ENCODE data around the gene TAF1B. TPM values are rescaled to one million over a fixed set of nuclear protein-coding genes. Genes with fewer than 3 reads are reported as not detected.

TAF1B gene
- total RNA-seq, 1 experiment from 2014 or later = 24.8 TPM

GRCh38 chr2:9818097-9818496 lies 25.2 kb upstream of the TAF1B start:
- intact Hi-C loops (cut with micrococcal nuclease; ENCODE audit: unreplicated experiment) = no loop called here
- ChIA-PET CTCF (no interaction called here), POLR2A (ENCODE audit: unreplicated experiment) (interaction anchor here (0.6 kb wide), 1 partner anchor 124 kb away, joined by 3 read pairs; no protein-coding TSS in a partner anchor)
- H3K79me2 ChIP-seq (ENCODE audit: low read depth) = no peaks in the 10 kb centered on the region
- H4K20me1 ChIP-seq (ENCODE audit: insufficient read depth) = no peaks in the 10 kb centered on the region
- no peaks in the 10 kb centered on the region for H3K9me2 ChIP-seq (ENCODE audit: insufficient read depth)
- no peaks in the 10 kb centered on the region for H3K9me3 ChIP-seq (ENCODE audit: insufficient read depth, low read depth)
- peaks cover 41% of the 10 kb centered on the region for H3K4me1 ChIP-seq (replicated peaks; ENCODE audit: insufficient read depth)
- no peak overlapping the region for H2AFZ ChIP-seq
- no peak overlapping the region for H3K4me2 ChIP-seq
- H3K27ac ChIP-seq = 0 out of 2 replicates have a peak overlapping the region, but pooled peaks have one; percentile 0
- TF ChIP-seq EZH2 (IDR thresholded peaks at IDR 0.05; ENCODE audit: low read depth) (no peak), CTCF (conservative IDR thresholded peaks at IDR 0.05) (no peak)
- no peak overlapping the region for H3K4me3 ChIP-seq
- H3K27me3 ChIP-seq (ENCODE audit: insufficient read depth, low read depth) = no peaks in the 10 kb centered on the region
- DNase-seq = peak in 1 of 2 experiments; percentile 57
- no TSS peak for BruUV-seq (replicated peaks)
- peaks cover 12% of the 10 kb centered on the region; the same call in 1 of the 2 replicates for H3F3A ChIP-seq (ENCODE audit: insufficient read depth, low read depth)
- H3K36me3 ChIP-seq (ENCODE audit: low read depth) = no peaks in the 10 kb centered on the region

GRCh38 chr2:9819551-9819950 lies 23.7 kb upstream of the TAF1B start:
- Histone ChIP-seq H3K27ac (peak overlapping the region; percentile 57), H3K36me3 (ENCODE audit: low read depth) (no peaks in the 10 kb centered on the region), H3K9me2 (ENCODE audit: insufficient read depth) (no peaks in the 10 kb centered on the region), H3K4me2 (peak overlapping the region; percentile 63), H3K27me3 (ENCODE audit: insufficient read depth, low read depth) (no peaks in the 10 kb centered on the region), H3K4me3 (no peak overlapping the region), H3K4me1 (replicated peaks; ENCODE audit: insufficient read depth) (peaks cover 28% of the 10 kb centered on the region), H3K79me2 (ENCODE audit: low read depth) (no peaks in the 10 kb centered on the region), H3F3A (ENCODE audit: insufficient read depth, low read depth) (peaks cover 12% of the 10 kb centered on the region; the same call in 1 of the 2 replicates), H2AFZ (0 out of 2 replicates have a peak overlapping the region, but pooled peaks have one; percentile 31), H4K20me1 (ENCODE audit: insufficient read depth) (no peaks in the 10 kb centered on the region), H3K9me3 (ENCODE audit: insufficient read depth, low read depth) (no peaks in the 10 kb centered on the region)
- TF ChIP-seq CTCF (conservative IDR thresholded peaks at IDR 0.05) (no peak), EZH2 (IDR thresholded peaks at IDR 0.05; ENCODE audit: low read depth) (no peak)
- ChIA-PET POLR2A (ENCODE audit: unreplicated experiment) (interaction anchor here (0.6 to 0.7 kb wide), 2 partner anchors 18 to 144 kb away, joined by 3 to 13 read pairs; no protein-coding TSS in a partner anchor), CTCF (interaction anchor here (0.6 kb wide), 1 partner anchor 225 kb away, joined by 9 read pairs; no protein-coding TSS in a partner anchor)
- intact Hi-C loops (cut with micrococcal nuclease; ENCODE audit: unreplicated experiment) = no loop called here
- no peak for DNase-seq
- TSS peak; percentile 96 for BruUV-seq (replicated peaks)

- no peaks in the 10 kb centered on the region for H3K9me2 ChIP-seq (ENCODE audit: insufficient read depth)
- no peaks in the 10 kb centered on the region for H3K9me3 ChIP-seq (ENCODE audit: insufficient read depth, low read depth)
Observed at GRCh38 chr2:9820020-9820973, 23.0 kb upstream of the TAF1B start.

More at GRCh38 chr2:9820020-9820973, 23.0 kb upstream of the TAF1B start:
- H4K20me1 ChIP-seq (ENCODE audit: insufficient read depth) = no peaks in the 10 kb centered on the region
- 0 out of 2 replicates have a peak overlapping the region, but pooled peaks have one; percentile 31 for H2AFZ ChIP-seq
- TF ChIP-seq CTCF (conservative IDR thresholded peaks at IDR 0.05) (no peak), EZH2 (IDR thresholded peaks at IDR 0.05; ENCODE audit: low read depth) (no peak)
- no peak overlapping the region for H3K4me3 ChIP-seq
- POLR2A ChIA-PET (ENCODE audit: unreplicated experiment) = interaction anchor here (0.6 to 0.7 kb wide), 4 partner anchors 19 to 190 kb away, joined by 3 to 13 read pairs (median 3); partner anchors contain the start of gene YWHAQ
- no peaks in the 10 kb centered on the region for H3K36me3 ChIP-seq (ENCODE audit: low read depth)
- DNase-seq = peak; percentile 71 to 92
- H3K79me2 ChIP-seq (ENCODE audit: low read depth) = no peaks in the 10 kb centered on the region
- CTCF ChIA-PET = no interaction called here
- peaks cover 28% of the 10 kb centered on the region for H3K4me1 ChIP-seq (replicated peaks; ENCODE audit: insufficient read depth)
- intact Hi-C loops (cut with micrococcal nuclease; ENCODE audit: unreplicated experiment) = no loop called here
- H3K27me3 ChIP-seq (ENCODE audit: insufficient read depth, low read depth) = no peaks in the 10 kb centered on the region
- peaks cover 12% of the 10 kb centered on the region; the same call in 1 of the 2 replicates for H3F3A ChIP-seq (ENCODE audit: insufficient read depth, low read depth)
- peak overlapping the region; percentile 63 for H3K4me2 ChIP-seq
- peak overlapping the region; percentile 57 for H3K27ac ChIP-seq
- TSS peak; percentile 91 for BruUV-seq (replicated peaks)
